Panc1 (cell line): Measurements from ENCODE around the gene OTULINL. TPM values are rescaled to one million over a fixed set of nuclear protein-coding genes. Genes with fewer than 3 reads are reported as not detected.

ENCODE experiments used
- ATAC-seq: fragments of 200-7000 bp; cut with Tn5 transposase; 2 replicates; pipeline ENCODE4 v1.9.1; 2020; ENCODE audit warnings: mild to moderate bottlenecking, moderate library complexity
- BruUV-seq: library from RNA; stranded (reverse); fragments of 400-500 nt; replicated peaks from 2 replicates; lab custom pipeline; 2021; lab: Mats Ljungman, UMichigan
- CTCF ChIA-PET: fragments of 300-600 bp; sonication (Branson Sonifier 250); formaldehyde crosslinking; loops from one replicate; lab custom pipeline; 2022; ENCODE audit warnings: antibody characterized with exemption; lab: Charles Lee
- POLR2A ChIA-PET: fragments of 300-600 bp; sonication (Branson Sonifier 250); formaldehyde crosslinking; loops from one replicate; lab custom pipeline; 2022; ENCODE audit warnings: antibody characterized with exemption; lab: Charles Lee
- DNase-seq: peaks from one replicate; pipeline ENCODE4 v3.0.0-alpha.2; 2010; ENCODE audit warnings: low read depth, low spot score
- H3K27ac ChIP-seq: 2 replicates; pipeline ENCODE4 v1.5.1; 2011; ENCODE audit warnings: mild to moderate bottlenecking, low read length, inconsistent platforms
- H3K27me3 ChIP-seq: fragments of 200-500 bp; sonication (Bioruptor generic); 2 replicates; pipeline ENCODE4 v1.6.0; 2014; ENCODE audit warnings: low read length, inconsistent platforms; ENCODE audit not compliant: control insufficient read depth, insufficient read depth
- H3K36me3 ChIP-seq: fragments of 200-500 bp; sonication (Bioruptor generic); 2 replicates; pipeline ENCODE4 v1.5.1; 2014; ENCODE audit warnings: inconsistent platforms, mild to moderate bottlenecking, low read length, moderate library complexity; ENCODE audit not compliant: control insufficient read depth, insufficient read depth
- H3K4me1 ChIP-seq: 2 replicates; pipeline ENCODE4 v1.5.1; 2011; ENCODE audit warnings: inconsistent platforms, mild to moderate bottlenecking, low read length, moderate library complexity; ENCODE audit not compliant: control insufficient read depth, insufficient read depth
- H3K4me3 ChIP-seq, 2 experiments: 2 replicates each; pipeline ENCODE4 v1.5.1; 2011 to 2012; ENCODE audit warnings: low read depth in 2 of 2, low read length in 2 of 2, mild to moderate bottlenecking in 2 of 2, inconsistent platforms in 1 of 2, moderate library complexity in 1 of 2
- H3K9me3 ChIP-seq: fragments of 200-500 bp; sonication (Bioruptor generic); 2 replicates; pipeline ENCODE4 v1.5.1; 2014; ENCODE audit warnings: low read depth, mild to moderate bottlenecking, inconsistent platforms, low read length, moderate library complexity; ENCODE audit not compliant: control insufficient read depth, insufficient read depth
- CTCF ChIP-seq: fragments of 450-650 bp; IDR thresholded peaks from 2 replicates; pipeline ENCODE4 v1.5.1; 2017; ENCODE audit warnings: mild to moderate bottlenecking
- POLR2AphosphoS5 ChIP-seq: IDR thresholded peaks from 2 replicates; pipeline ENCODE4 v1.6.1; 2012; ENCODE audit warnings: mild to moderate bottlenecking, low read depth, low read length, moderate library complexity
- REST ChIP-seq, 2 experiments: IDR thresholded peaks; 2 replicates each; pipeline ENCODE4 v1.6.1; 2011 to 2012; ENCODE audit warnings: low read depth in 2 of 2, control low read depth in 1 of 2, low read length in 1 of 2, mild to moderate bottlenecking in 1 of 2, moderate library complexity in 1 of 2; ENCODE audit not compliant: insufficient read depth in 1 of 2
- SIN3A ChIP-seq: IDR thresholded peaks from 2 replicates; pipeline ENCODE4 v1.6.1; 2012; ENCODE audit warnings: low read depth, mild to moderate bottlenecking, low read length, moderate library complexity, borderline replicate concordance; ENCODE audit not compliant: insufficient read depth
- TCF7L2 ChIP-seq: IDR thresholded peaks from 2 replicates; pipeline ENCODE4 v1.6.1; 2011; ENCODE audit warnings: mild to moderate bottlenecking, low read depth, low read length, inconsistent platforms
- in situ Hi-C: cut with HindIII; loops from 2 replicates; pipeline ENCODE4 v1.10.0; 2016; ENCODE audit warnings: low sequenced_read_pairs, low pct_unique_long_range_greater_than_20kb
- intact Hi-C: fragments of 100-400 bp; cut with micrococcal nuclease; formaldehyde crosslinking; loops from one replicate; pipeline ENCODE4 v1.10.0; 2022; ENCODE audit not compliant: unreplicated experiment
- total RNA-seq: library from RNA; stranded (reverse); gene quantifications from one replicate; pipeline ENCODE4 v1.2.1, GENCODE V29; 2021; ENCODE audit not compliant: unreplicated experiment

Gene OTULINL
- total RNA-seq, 1 experiment from 2014 or later: 1.8 TPM

- peaks cover 2% of the 10 kb centered on the region; the same call in 1 of the 2 replicates for H3K27me3 ChIP-seq
- intact Hi-C loops: no loop called here
- DNase-seq (no peak), ATAC-seq (no peak)
- H3K4me1 ChIP-seq: no peaks in the 10 kb centered on the region
- in situ Hi-C loops: no loop called here
- no peak for TF ChIP-seq TCF7L2
- TF ChIP-seq CTCF: no peak
- TF ChIP-seq SIN3A: no peak
- TF ChIP-seq POLR2AphosphoS5: no peak
- TF ChIP-seq REST (IDR thresholded peaks at IDR 0.05; ENCODE audit: insufficient read depth in 1 of 2, low read depth in 2 of 2, low read length in 1 of 2): no peak
- H3K9me3 ChIP-seq: no peaks in the 10 kb centered on the region
- no peaks in the 10 kb centered on the region for H3K36me3 ChIP-seq
- CTCF ChIA-PET: interaction anchor here (1.1 kb wide), 1 partner anchor 8 kb away, joined by 3 read pairs; no protein-coding TSS in a partner anchor
- BruUV-seq: no TSS peak
- no peak overlapping the region for H3K4me3 ChIP-seq
- H3K27ac ChIP-seq: no peak overlapping the region
- POLR2A ChIA-PET: no interaction called here
Measured at GRCh38 chr5:14656898-14657297, 75.3 kb downstream of the OTULINL start.

- no peak for ATAC-seq
- H3K4me3 ChIP-seq: no peak overlapping the region
- no peak overlapping the region for H3K27ac ChIP-seq
- no peak for DNase-seq
- no TSS peak for BruUV-seq
- no peaks in the 10 kb centered on the region for H3K27me3 ChIP-seq
- ChIA-PET POLR2A (no interaction called here), CTCF (no interaction called here)
- no peaks in the 10 kb centered on the region for H3K4me1 ChIP-seq
- no peak for TF ChIP-seq POLR2AphosphoS5
- intact Hi-C loops: no loop called here
- in situ Hi-C loops: no loop called here
- no peaks in the 10 kb centered on the region for H3K36me3 ChIP-seq
- no peaks in the 10 kb centered on the region for H3K9me3 ChIP-seq
Measured at GRCh38 chr5:14659821-14660607, 78.4 kb downstream of the OTULINL start.

- no peak overlapping the region for H3K27ac ChIP-seq
Measured at GRCh38 chr5:14660833-14661232, 79.2 kb downstream of the OTULINL start.

More at GRCh38 chr5:14660833-14661232, 79.2 kb downstream of the OTULINL start:
- no peaks in the 10 kb centered on the region for H3K36me3 ChIP-seq
- BruUV-seq: no TSS peak
- peaks cover 2% of the 10 kb centered on the region for H3K4me1 ChIP-seq
- intact Hi-C loops: no loop called here
- no peaks in the 10 kb centered on the region for H3K9me3 ChIP-seq
- in situ Hi-C loops: no loop called here
- no peaks in the 10 kb centered on the region for H3K27me3 ChIP-seq
- POLR2A ChIA-PET: no interaction called here
- DNase-seq (no peak), ATAC-seq (no peak)
- TF ChIP-seq REST (IDR thresholded peaks at IDR 0.05; ENCODE audit: insufficient read depth in 1 of 2, low read depth in 2 of 2, low read length in 1 of 2): no peak
- TF ChIP-seq CTCF: no peak
- TF ChIP-seq TCF7L2: no peak
- TF ChIP-seq SIN3A: no peak
- TF ChIP-seq POLR2AphosphoS5: no peak
- H3K4me3 ChIP-seq: no peak overlapping the region
- CTCF ChIA-PET: no interaction called here
